ENCODE measurements around the gene SHF.

SHF gene

GRCh38 chr15:45169608-45170480, 17.9 kb downstream of the SHF start:
- no peak for DNase-seq

- no peak for DNase-seq
These were observed 18.8 kb downstream of the SHF start for GRCh38 chr15:45168751-45169551.

- no peak for DNase-seq
These were observed 19.5 kb downstream of the SHF start for GRCh38 chr15:45168286-45168685.

GRCh38 chr15:45167631-45168205, 20.0 kb downstream of the SHF start:
- no peak for DNase-seq

- DNase-seq, result peak; percentile 82
These were observed 20.7 kb downstream of the SHF start for GRCh38 chr15:45166834-45167630.

- DNase-seq, result no peak
These were observed 22.2 kb downstream of the SHF start for GRCh38 chr15:45165536-45165935.

GRCh38 chr15:45164914-45165313, 22.9 kb downstream of the SHF start:
- no peak for DNase-seq

- DNase-seq, result no peak
These were observed 24.3 kb downstream of the SHF start for GRCh38 chr15:45163508-45163856.

- peak; percentile 51 for DNase-seq
These were observed 24.8 kb downstream of the SHF start for GRCh38 chr15:45162771-45163507.

- DNase-seq, result no peak
These were observed 26.1 kb downstream of the SHF start for GRCh38 chr15:45161666-45162065.

- no peak for DNase-seq
These were observed 29.8 kb downstream of the SHF start for GRCh38 chr15:45157974-45158373.

- DNase-seq, result no peak
These were observed 30.9 kb downstream of the SHF start for GRCh38 chr15:45156744-45157455.

GRCh38 chr15:45155739-45156138, 32.0 kb downstream of the SHF start:
- no peak for DNase-seq

- no peak for DNase-seq
These were observed 35.6 kb downstream of the SHF start for GRCh38 chr15:45151998-45152828.

- no peak for DNase-seq
These were observed 36.8 kb downstream of the SHF start for GRCh38 chr15:45150997-45151396.

- DNase-seq, result no peak
These were observed 37.3 kb downstream of the SHF start for GRCh38 chr15:45150481-45150880.

GRCh38 chr15:45149060-45149459, 38.7 kb downstream of the SHF start:
- no peak for DNase-seq

GRCh38 chr15:45148076-45149059, 39.4 kb downstream of the SHF start:
- no peak for DNase-seq

GRCh38 chr15:45147606-45148005, 40.2 kb downstream of the SHF start:
- no peak for DNase-seq
